Inflammatory macrophage treated with lipopolysaccharide for 1 hour (primary cell): ENCODE results near the gene RNF17.
"Not testable (repeated sequence)": the region's sequence is repeated elsewhere in the genome, so short reads cannot be mapped to it uniquely, and the experiment has no call there.

Source experiments
- DNase-seq, 2 donors: peaks; one replicate each; pipeline ENCODE4 v3.0.0-alpha.2; 2020 to 2022

The RNF17 gene

GRCh38 chr13:24745861-24746617 is 17.9 kb upstream of the RNF17 start:
- no peak for DNase-seq

- no peak for DNase-seq
Observed at GRCh38 chr13:24746618-24747247, 17.2 kb upstream of the RNF17 start.

- DNase-seq: no peak
Observed at GRCh38 chr13:24747248-24748060, 16.5 kb upstream of the RNF17 start.

GRCh38 chr13:24748061-24748400 is 15.9 kb upstream of the RNF17 start:
- DNase-seq: no peak

GRCh38 chr13:24759197-24759596 is 4.8 kb upstream of the RNF17 start:
- DNase-seq: no peak

- no peak for DNase-seq
Observed at GRCh38 chr13:24764276-24764630, 284 bp downstream of the RNF17 start.

GRCh38 chr13:24777171-24777570 is 13.2 kb downstream of the RNF17 start:
- DNase-seq: no peak

GRCh38 chr13:24784319-24784718 is 20.4 kb downstream of the RNF17 start:
- no peak for DNase-seq

- no peak for DNase-seq
Observed at GRCh38 chr13:24788538-24788937, 24.6 kb downstream of the RNF17 start.

GRCh38 chr13:24802074-24802473 is 38.1 kb downstream of the RNF17 start:
- no peak for DNase-seq

GRCh38 chr13:24821207-24821606 is 57.2 kb downstream of the RNF17 start:
- DNase-seq: no peak

GRCh38 chr13:24822640-24823039 is 58.7 kb downstream of the RNF17 start:
- DNase-seq: no peak

- not testable (repeated sequence) for DNase-seq
Observed at GRCh38 chr13:24823122-24823710, 59.2 kb downstream of the RNF17 start.

- DNase-seq: no peak
Observed at GRCh38 chr13:24827799-24828198, 63.8 kb downstream of the RNF17 start.

- DNase-seq: no peak
Observed at GRCh38 chr13:24834902-24835510, 71.0 kb downstream of the RNF17 start.

- not testable (repeated sequence) for DNase-seq
Observed at GRCh38 chr13:24837528-24837927, 73.6 kb downstream of the RNF17 start.

GRCh38 chr13:24842549-24843274 is 78.7 kb downstream of the RNF17 start:
- no peak for DNase-seq

GRCh38 chr13:24851546-24851945 is 87.6 kb downstream of the RNF17 start:
- no peak for DNase-seq

- DNase-seq: no peak
Observed at GRCh38 chr13:24854311-24854710, 90.3 kb downstream of the RNF17 start.

GRCh38 chr13:24858953-24859352 is 95.0 kb downstream of the RNF17 start:
- DNase-seq: no peak

GRCh38 chr13:24860770-24861169 is 96.8 kb downstream of the RNF17 start:
- DNase-seq: no peak

- no peak for DNase-seq
Observed at GRCh38 chr13:24861617-24862362, 97.8 kb downstream of the RNF17 start.
